ENCODE results near the gene CCDC107. TPM values are rescaled to one million over a fixed set of nuclear protein-coding genes. Genes with fewer than 3 reads are reported as not detected.

The CCDC107 gene
- total RNA-seq, 2 donors from 2014 or later, result 38.5 to 64.3 TPM

- no peak overlapping the region for H3K4me3 ChIP-seq
- no peak for DNase-seq (ENCODE audit: low spot score)
- no peak for TF ChIP-seq CTCF (IDR thresholded peaks at IDR 0.05)
- H3K27me3 ChIP-seq, result no peaks in the 10 kb centered on the region
- peaks cover 0 to 13% of the 10 kb centered on the region in 2 donors for H3K4me1 ChIP-seq
- no peak overlapping the region for H3K27ac ChIP-seq
- no peaks in the 10 kb centered on the region for H3K9me3 ChIP-seq
- no peaks in the 10 kb centered on the region for H3K36me3 ChIP-seq
Observed at GRCh38 chr9:35619800-35620158, 38.3 kb upstream of the CCDC107 start.

GRCh38 chr9:35627575-35627974, 30.5 kb upstream of the CCDC107 start:
- Histone ChIP-seq H3K36me3 (no peaks in the 10 kb centered on the region), H3K9me3 (no peaks in the 10 kb centered on the region), H3K4me1 (no peaks in the 10 kb centered on the region), H3K27me3 (no peaks in the 10 kb centered on the region), H3K4me3 (no peak overlapping the region), H3K27ac (no peak overlapping the region)
- TF ChIP-seq CTCF (IDR thresholded peaks at IDR 0.05), result no peak
- DNase-seq (ENCODE audit: low spot score), result no peak

- H3K27me3 ChIP-seq, result no peaks in the 10 kb centered on the region
- H3K27ac ChIP-seq, result no peak overlapping the region
- H3K9me3 ChIP-seq, result no peaks in the 10 kb centered on the region
- H3K4me1 ChIP-seq, result no peaks in the 10 kb centered on the region
- no peak for DNase-seq (ENCODE audit: low spot score)
- no peak for TF ChIP-seq CTCF (IDR thresholded peaks at IDR 0.05)
- no peaks in the 10 kb centered on the region for H3K36me3 ChIP-seq
- no peak overlapping the region for H3K4me3 ChIP-seq
Observed at GRCh38 chr9:35628389-35628991, 29.6 kb upstream of the CCDC107 start.

DNA sequence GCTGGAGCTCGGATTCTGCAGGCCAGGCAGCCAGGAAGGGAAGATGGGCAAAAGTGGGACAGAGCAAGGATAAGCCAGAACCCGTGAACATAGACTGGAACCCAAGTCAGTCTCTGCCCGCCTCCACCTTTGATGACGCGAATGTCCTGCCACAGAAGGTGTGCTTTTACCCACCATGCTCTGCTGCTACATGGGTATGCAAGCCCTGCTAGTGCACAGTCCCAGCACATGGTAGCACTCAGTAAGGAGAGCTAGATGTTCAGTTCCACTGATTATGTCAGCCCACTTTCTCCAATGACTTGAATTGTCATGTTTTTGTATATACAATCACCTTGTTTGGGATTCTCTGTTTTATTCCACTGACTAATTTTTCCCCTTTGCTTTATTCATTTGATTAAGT, 28.5 kb upstream of the CCDC107 start:
- Histone ChIP-seq H3K9me3 (no peaks in the 10 kb centered on the region), H3K36me3 (no peaks in the 10 kb centered on the region), H3K27me3 (no peaks in the 10 kb centered on the region), H3K4me3 (no peak overlapping the region), H3K27ac (no peak overlapping the region), H3K4me1 (no peaks in the 10 kb centered on the region)
- TF ChIP-seq CTCF (IDR thresholded peaks at IDR 0.05), result no peak
- no peak for DNase-seq (ENCODE audit: low spot score)

DNA sequence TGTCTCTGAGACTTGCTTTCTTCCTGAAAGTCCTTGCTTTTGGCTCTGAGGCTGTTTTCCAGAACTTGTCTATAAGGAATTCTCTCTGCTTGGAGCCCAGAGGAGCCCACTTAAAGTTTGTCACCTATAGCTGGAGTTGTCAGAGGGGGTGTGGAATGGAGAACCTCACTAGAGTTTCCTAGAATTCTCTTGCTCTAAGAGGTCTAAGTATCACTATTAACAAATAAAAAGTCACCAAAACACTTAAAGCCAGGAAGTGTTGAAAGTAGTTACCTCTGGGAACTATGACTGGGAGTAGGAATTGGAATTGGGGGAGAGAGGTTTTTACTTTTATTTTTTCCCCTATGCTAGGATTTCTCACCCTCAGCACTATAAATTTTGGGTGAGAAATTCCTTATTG, 22.4 kb upstream of the CCDC107 start:
- no peak overlapping the region for H3K27ac ChIP-seq
- H3K27me3 ChIP-seq, result no peaks in the 10 kb centered on the region
- no peak for DNase-seq (ENCODE audit: low spot score)
- H3K4me3 ChIP-seq, result no peak overlapping the region
- TF ChIP-seq CTCF (IDR thresholded peaks at IDR 0.05), result no peak
- H3K36me3 ChIP-seq, result no peaks in the 10 kb centered on the region
- no peaks in the 10 kb centered on the region for H3K9me3 ChIP-seq
- H3K4me1 ChIP-seq, result peaks cover 0 to 11% of the 10 kb centered on the region in 2 donors

Data from right atrium auricular region (tissue), 2 donors.